SKM-1 treated with dmso at 0.1 percent for 144 hours (cell line): ENCODE results near the gene MACROD2.

ENCODE experiments used
- DNase-seq: peaks from one replicate; lab custom pipeline; 2025; ENCODE audit not compliant: unreplicated experiment; lab: John Stamatoyannopoulos, UW

Gene MACROD2

DNA sequence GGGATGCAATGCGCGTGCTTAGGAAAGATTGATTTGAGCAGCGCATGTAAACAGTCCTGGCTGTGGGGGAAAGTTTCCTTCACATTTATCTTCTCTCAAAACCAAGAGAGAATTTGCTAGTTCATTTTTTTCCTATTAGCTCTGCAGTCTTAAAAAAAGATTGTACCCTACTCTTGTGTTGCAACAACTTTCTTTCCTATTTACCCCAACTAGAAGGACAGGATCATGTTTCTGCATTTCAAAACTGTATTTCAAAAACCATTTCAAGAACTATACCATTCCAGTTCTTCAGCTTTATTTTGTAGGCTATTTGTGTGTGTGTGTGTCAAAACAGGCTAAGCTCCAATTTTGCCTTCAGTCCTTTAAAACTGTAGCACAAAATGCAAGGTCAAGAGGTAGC lies 2104.8 kb downstream of the MACROD2 start:
- DNase-seq: no peak

DNA sequence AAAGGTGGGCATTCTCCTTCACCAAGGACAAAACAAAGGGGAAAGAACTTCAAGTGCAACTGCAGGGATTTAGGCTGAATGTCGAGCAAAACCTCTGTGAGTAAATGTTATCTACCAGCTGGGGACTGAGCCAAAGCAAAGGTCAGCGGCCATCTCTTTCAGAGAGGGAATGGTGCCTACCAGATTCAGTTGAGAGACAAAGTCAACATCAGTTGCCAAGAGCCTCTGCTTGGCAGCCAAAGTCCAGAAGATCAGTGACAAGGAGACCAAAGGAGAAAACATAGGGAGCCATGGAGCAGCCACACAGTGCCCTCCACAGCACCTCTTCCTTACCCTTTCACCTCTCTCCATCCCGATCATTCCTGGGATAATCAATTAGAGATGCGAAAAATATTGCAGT lies 2105.5 kb downstream of the MACROD2 start:
- no peak for DNase-seq
